ENCODE measurements around the gene HCST.

The HCST gene

DNA sequence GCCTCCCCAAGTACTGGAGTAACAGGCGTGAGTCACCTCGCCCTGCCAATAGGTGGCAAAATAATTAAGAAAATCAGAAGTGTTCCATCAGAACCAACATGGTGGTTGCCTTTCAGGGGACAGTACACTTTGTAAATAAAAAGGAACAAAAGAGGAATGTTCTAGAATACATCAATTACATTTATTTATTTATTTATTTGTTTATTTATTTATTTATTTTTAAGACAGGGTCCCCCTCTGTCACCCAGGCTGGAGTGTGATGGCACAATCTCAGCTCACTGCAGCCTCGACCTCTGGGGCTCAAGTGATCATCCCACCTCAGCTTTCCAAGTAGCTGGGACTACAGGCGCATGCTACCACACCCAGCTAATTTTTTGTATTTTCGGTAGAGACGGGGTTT lies 18.7 kb downstream of the HCST start:
- Histone ChIP-seq H3K36me3 (ENCODE audit: control insufficient read depth, insufficient read depth, low read length) (no peaks in the 10 kb centered on the region), H3K4me1 (ENCODE audit: control insufficient read depth, insufficient read depth, low read length, poor library complexity, severe bottlenecking) (no peaks in the 10 kb centered on the region), H3K4me3 (ENCODE audit: extremely low read depth, insufficient read depth, low read length, poor library complexity, severe bottlenecking) (no peak overlapping the region), H3K27ac (ENCODE audit: low read depth, low read length, severe bottlenecking) (no peak overlapping the region), H3K9me3 (ENCODE audit: control insufficient read depth, low read length) (no peaks in the 10 kb centered on the region)
- 81 to 92% methylated on average over 4 to 5 of the region's 6 CpGs for WGBS, 2 experiments (ENCODE audit: insufficient coverage in 2 of 2)

DNA sequence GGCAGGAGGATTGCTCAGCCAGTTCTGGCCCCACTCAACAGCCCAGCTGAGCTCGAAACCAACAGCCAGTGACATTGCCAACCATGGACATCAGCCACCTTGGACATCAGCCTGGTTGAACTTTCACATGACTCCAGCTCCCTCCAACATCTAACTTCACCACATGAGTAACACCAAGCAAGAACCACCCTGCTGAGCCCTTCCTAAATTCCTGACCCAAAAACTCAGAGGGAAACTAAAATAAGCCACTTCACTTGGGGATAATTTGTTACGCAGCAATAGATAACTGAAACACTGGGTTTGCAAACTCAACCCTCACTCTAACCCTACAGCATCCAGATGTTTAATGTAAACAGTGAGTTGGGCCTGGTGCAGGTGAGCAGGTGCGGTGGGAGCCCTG lies 23.2 kb downstream of the HCST start:
- Histone ChIP-seq H3K27ac (ENCODE audit: low read depth, low read length, severe bottlenecking) (no peak overlapping the region), H3K4me3 (ENCODE audit: extremely low read depth, insufficient read depth, low read length, poor library complexity, severe bottlenecking) (no peak overlapping the region), H3K36me3 (ENCODE audit: control insufficient read depth, insufficient read depth, low read length) (no peaks in the 10 kb centered on the region), H3K9me3 (ENCODE audit: control insufficient read depth, low read length) (no peaks in the 10 kb centered on the region), H3K4me1 (ENCODE audit: control insufficient read depth, insufficient read depth, low read length, poor library complexity, severe bottlenecking) (no peaks in the 10 kb centered on the region)
- WGBS, 2 experiments (ENCODE audit: insufficient coverage in 2 of 2): 86 to 100% methylated on average over 2 to 3 of the region's 3 CpGs

DNA sequence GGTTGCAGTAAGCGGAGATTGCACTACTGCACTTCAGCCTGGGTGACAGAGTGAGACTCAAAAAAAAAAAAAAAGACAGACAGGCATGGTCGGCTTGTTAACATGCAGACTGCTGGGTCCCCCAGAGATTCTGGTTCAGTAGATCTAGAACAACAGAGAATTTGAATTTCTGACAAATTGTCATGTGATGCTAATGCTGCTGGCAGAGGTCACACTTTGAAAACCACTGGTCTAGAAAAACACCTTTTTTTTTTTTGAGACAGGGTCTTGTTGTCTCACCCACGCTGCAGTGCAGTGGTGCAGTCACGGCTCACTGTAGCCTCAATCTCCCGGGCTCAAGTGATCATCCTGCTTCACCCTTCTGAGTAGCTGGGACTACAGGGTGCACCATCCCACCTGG lies 26.2 kb downstream of the HCST start:
- H3K9me3 ChIP-seq (ENCODE audit: control insufficient read depth, low read length): no peaks in the 10 kb centered on the region
- no peak overlapping the region for H3K4me3 ChIP-seq (ENCODE audit: extremely low read depth, insufficient read depth, low read length, poor library complexity, severe bottlenecking)
- no peak overlapping the region for H3K27ac ChIP-seq (ENCODE audit: low read depth, low read length, severe bottlenecking)
- no peaks in the 10 kb centered on the region for H3K4me1 ChIP-seq (ENCODE audit: control insufficient read depth, insufficient read depth, low read length, poor library complexity, severe bottlenecking)
- 91 to 93% methylated on average over 4 to 5 of the region's 5 CpGs for WGBS, 2 experiments (ENCODE audit: insufficient coverage in 2 of 2)
- no peaks in the 10 kb centered on the region for H3K36me3 ChIP-seq (ENCODE audit: control insufficient read depth, insufficient read depth, low read length)

DNA sequence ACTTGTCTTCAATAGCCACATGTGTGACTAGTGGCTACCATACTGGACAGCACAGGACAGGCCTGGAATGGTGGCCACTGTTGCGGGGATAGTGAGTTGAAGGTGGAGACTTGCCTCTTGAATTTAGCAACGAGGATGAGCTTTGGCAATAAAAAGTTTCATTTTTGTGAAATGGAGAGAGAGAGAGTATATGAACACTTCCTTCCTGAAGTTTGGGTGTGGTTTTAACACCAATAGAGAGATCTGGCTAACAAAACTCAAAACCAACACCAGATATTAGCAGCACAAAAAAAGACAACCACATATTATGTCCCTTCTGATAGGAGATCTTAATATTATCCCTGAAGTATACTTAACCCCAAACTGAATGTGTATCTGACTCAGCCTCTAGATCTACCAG lies 27.5 kb downstream of the HCST start:
- WGBS, 2 experiments (ENCODE audit: insufficient coverage in 2 of 2): 89 to 100% methylated on average over 1 to 2 of the region's 2 CpGs
- H3K4me3 ChIP-seq (ENCODE audit: extremely low read depth, insufficient read depth, low read length, poor library complexity, severe bottlenecking): no peak overlapping the region
- no peak overlapping the region for H3K27ac ChIP-seq (ENCODE audit: low read depth, low read length, severe bottlenecking)
- H3K4me1 ChIP-seq (ENCODE audit: control insufficient read depth, insufficient read depth, low read length, poor library complexity, severe bottlenecking): no peaks in the 10 kb centered on the region
- H3K36me3 ChIP-seq (ENCODE audit: control insufficient read depth, insufficient read depth, low read length): no peaks in the 10 kb centered on the region
- no peaks in the 10 kb centered on the region for H3K9me3 ChIP-seq (ENCODE audit: control insufficient read depth, low read length)

DNA sequence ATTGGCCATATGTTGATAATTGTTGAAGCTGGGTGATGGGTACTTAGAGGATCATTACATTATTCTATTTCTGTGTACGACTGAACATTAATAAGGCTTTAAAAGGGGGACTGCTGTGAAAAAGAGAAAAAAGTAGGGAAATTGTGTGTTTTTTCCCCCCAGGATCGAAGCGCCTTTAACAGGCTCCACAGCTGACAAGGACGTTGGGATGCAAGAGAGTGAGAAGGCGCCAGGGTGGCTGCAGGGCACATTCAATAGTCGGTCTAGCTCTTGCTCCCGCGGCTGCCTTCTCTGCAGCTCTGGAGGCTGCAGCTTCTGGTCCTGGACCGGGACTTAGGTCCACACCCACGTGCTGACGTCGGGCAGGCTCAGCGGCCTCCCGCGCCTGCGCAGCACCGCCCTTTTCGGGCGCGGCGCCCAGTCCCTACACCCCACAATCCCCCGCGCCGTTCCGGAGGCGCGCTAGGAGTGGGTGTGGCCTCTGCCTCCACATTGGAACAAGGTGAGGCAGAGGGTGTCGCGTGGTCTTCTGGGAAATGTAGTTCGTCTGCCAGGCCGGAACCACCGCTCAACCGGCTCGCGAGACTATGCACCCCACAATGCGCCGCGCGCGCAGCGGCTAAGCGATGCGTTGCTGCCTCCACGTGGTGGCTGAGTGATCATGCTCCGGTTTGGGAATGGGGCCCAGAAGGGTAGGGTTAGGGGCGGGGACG lies 29.0 kb downstream of the HCST start:
- peak overlapping the region; percentile 53 for H3K27ac ChIP-seq (ENCODE audit: low read depth, low read length, severe bottlenecking)
- no peaks in the 10 kb centered on the region for H3K9me3 ChIP-seq (ENCODE audit: control insufficient read depth, low read length)
- WGBS, 2 experiments (ENCODE audit: insufficient coverage in 2 of 2): 1 to 2% methylated on average over 26 to 46 of the region's 47 CpGs
- no peaks in the 10 kb centered on the region for H3K36me3 ChIP-seq (ENCODE audit: control insufficient read depth, insufficient read depth, low read length)
- peak overlapping the region; percentile 30 for H3K4me3 ChIP-seq (ENCODE audit: extremely low read depth, insufficient read depth, low read length, poor library complexity, severe bottlenecking)
- no peaks in the 10 kb centered on the region for H3K4me1 ChIP-seq (ENCODE audit: control insufficient read depth, insufficient read depth, low read length, poor library complexity, severe bottlenecking)

DNA sequence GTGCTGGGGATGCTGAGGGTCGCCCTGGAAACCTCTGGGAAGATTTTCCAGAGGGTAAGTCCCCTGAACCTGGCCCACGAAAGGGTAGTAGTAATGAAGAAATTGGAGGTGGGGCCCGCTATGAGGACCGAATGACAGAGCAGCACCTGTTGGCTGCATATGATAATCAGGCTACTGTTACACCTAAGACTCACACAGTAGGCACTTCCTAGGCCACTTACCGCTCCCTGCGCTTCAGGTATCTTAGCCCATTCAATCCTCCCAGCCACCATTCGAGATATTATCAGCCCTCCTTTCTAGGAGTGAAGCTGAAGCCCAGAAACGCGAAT lies 29.5 kb downstream of the HCST start:
- no peaks in the 10 kb centered on the region for H3K4me1 ChIP-seq (ENCODE audit: control insufficient read depth, insufficient read depth, low read length, poor library complexity, severe bottlenecking)
- H3K9me3 ChIP-seq (ENCODE audit: control insufficient read depth, low read length): no peaks in the 10 kb centered on the region
- H3K27ac ChIP-seq (ENCODE audit: low read depth, low read length, severe bottlenecking): no peak overlapping the region
- H3K4me3 ChIP-seq (ENCODE audit: extremely low read depth, insufficient read depth, low read length, poor library complexity, severe bottlenecking): no peak overlapping the region
- 12 to 16% methylated on average over 4 to 7 of the region's 9 CpGs for WGBS, 2 experiments (ENCODE audit: insufficient coverage in 2 of 2)
- no peaks in the 10 kb centered on the region for H3K36me3 ChIP-seq (ENCODE audit: control insufficient read depth, insufficient read depth, low read length)

DNA sequence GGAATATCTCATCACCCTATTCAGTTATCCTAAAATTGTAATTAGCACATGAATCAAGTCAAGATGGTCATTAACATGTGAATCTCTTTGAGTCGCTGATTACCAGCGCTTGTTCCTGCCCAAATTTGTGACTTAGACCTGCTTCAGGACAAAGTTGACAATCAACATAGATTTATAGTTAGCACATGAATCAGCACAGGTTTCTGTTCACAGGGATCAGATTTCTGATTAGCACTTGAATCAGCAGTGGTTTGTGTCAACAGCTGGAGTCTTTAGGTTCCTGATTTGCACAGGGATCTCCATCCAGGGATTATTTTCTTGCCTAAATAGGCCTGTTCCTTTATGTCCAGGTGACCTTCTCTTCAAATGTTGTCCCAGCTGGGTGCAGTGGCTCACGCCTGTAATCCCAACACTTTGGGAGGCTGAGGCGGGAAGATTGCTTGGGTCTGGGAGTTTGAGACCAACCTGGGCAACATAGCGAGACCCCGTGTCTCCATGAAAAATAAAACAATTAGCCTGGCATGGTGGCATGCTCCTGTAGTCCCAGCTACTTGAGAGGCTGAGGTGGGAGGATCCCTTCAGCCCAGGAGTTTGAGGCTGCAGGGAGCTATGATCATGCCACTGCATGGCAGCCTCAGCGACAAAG lies 30.1 kb downstream of the HCST start:
- no peaks in the 10 kb centered on the region for H3K9me3 ChIP-seq (ENCODE audit: control insufficient read depth, low read length)
- no peaks in the 10 kb centered on the region for H3K4me1 ChIP-seq (ENCODE audit: control insufficient read depth, insufficient read depth, low read length, poor library complexity, severe bottlenecking)
- no peak overlapping the region for H3K27ac ChIP-seq (ENCODE audit: low read depth, low read length, severe bottlenecking)
- no peaks in the 10 kb centered on the region for H3K36me3 ChIP-seq (ENCODE audit: control insufficient read depth, insufficient read depth, low read length)
- H3K4me3 ChIP-seq (ENCODE audit: extremely low read depth, insufficient read depth, low read length, poor library complexity, severe bottlenecking): no peak overlapping the region
- WGBS, 2 experiments (ENCODE audit: insufficient coverage in 2 of 2): 58 to 59% methylated on average over 4 to 7 of the region's 7 CpGs

DNA sequence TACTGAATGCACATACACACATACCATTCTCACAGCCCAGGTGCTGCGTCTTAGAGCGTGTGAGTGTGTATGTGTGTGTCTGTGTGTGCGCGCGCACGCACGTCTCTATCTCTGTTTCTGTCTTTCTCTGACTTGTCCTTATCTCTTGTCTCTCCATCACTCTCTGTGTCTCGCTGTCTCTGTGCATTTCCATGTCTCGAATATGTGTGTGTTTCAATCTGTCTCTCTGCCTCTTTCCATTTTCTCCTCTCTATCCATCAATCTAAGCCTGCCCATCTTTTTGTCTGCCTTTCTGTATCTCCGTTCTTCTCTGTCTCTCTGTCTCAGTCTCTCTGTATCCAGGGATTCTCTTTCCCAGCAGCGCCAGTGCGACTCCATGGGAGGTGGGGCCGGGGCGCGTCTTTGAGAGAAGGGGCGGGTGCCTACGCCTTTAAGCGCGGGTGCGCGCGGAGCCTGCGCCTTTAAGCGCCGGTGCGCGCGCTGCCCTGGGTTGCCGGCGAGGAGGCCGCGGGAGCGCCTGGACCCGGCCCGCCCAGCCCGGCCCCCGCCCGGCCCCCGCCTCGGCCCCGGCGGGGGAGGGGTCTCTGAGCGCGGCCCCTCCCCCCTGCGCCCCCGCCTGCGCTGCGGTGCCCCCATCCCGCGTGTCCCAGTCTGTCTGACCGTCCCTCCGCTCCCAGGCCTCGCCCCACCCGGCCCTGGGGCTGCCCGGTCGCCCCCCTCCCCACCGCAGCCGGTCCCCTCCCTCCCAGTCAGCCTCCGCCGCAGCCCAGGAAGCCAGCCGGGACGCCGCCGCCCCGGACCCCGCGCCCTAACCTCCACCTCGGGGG lies 33.8 kb downstream of the HCST start, which contains the start of gene LRFN3:
Gene LRFN3, plus strand, starts transcription at position 464 of the 827 bp plus-strand sequence. CDS start 3,052 bp downstream, outside the sequence.
- peak within 1 kb of the TSS; percentile 72 for H3K4me3 ChIP-seq (ENCODE audit: extremely low read depth, insufficient read depth, low read length, poor library complexity, severe bottlenecking)
- H3K9me3 ChIP-seq (ENCODE audit: control insufficient read depth, low read length): no peaks in the 10 kb centered on the region
- H3K36me3 ChIP-seq (ENCODE audit: control insufficient read depth, insufficient read depth, low read length): peaks cover 11% of the 10 kb centered on the region
- H3K4me1 ChIP-seq (ENCODE audit: control insufficient read depth, insufficient read depth, low read length, poor library complexity, severe bottlenecking): no peaks in the 10 kb centered on the region
- 10 to 24% methylated on average over 18 to 37 of the region's 68 CpGs for WGBS, 2 experiments (ENCODE audit: insufficient coverage in 2 of 2)
- H3K27ac ChIP-seq (ENCODE audit: low read depth, low read length, severe bottlenecking): no peak within 1 kb of the TSS

DNA sequence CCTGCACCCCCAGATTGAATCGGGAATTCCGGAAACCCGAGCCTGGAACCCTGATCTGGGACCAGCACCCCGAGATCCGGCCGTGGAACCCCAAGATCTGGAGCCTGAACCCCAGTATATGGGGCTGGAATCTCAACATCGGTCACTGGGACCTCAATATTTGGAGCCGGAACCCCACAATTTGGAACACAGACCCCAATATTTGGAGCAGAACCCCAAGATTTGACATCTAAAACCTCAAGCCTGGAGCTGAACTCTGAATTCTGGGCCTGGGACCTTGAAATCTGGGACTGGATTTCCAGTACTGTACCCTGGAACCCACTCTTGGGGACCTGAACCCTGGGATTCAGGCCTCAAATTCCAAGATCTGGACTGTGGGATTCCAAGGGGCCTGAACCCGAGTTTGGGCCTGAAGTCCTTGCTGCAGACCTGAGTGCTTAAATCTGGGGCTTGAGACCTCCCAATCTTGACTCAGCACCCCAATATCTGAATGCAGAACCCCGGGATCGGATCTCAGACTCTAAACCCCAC lies 34.5 kb downstream of the HCST start:
- Histone ChIP-seq H3K4me1 (ENCODE audit: control insufficient read depth, insufficient read depth, low read length, poor library complexity, severe bottlenecking) (no peaks in the 10 kb centered on the region), H3K36me3 (ENCODE audit: control insufficient read depth, insufficient read depth, low read length) (peaks cover 11% of the 10 kb centered on the region), H3K4me3 (ENCODE audit: extremely low read depth, insufficient read depth, low read length, poor library complexity, severe bottlenecking) (peak overlapping the region; percentile 72), H3K27ac (ENCODE audit: low read depth, low read length, severe bottlenecking) (no peak overlapping the region), H3K9me3 (ENCODE audit: control insufficient read depth, low read length) (no peaks in the 10 kb centered on the region)
- 31 to 33% methylated on average over 11 of the region's 11 CpGs for WGBS, 2 experiments (ENCODE audit: insufficient coverage in 2 of 2)

DNA sequence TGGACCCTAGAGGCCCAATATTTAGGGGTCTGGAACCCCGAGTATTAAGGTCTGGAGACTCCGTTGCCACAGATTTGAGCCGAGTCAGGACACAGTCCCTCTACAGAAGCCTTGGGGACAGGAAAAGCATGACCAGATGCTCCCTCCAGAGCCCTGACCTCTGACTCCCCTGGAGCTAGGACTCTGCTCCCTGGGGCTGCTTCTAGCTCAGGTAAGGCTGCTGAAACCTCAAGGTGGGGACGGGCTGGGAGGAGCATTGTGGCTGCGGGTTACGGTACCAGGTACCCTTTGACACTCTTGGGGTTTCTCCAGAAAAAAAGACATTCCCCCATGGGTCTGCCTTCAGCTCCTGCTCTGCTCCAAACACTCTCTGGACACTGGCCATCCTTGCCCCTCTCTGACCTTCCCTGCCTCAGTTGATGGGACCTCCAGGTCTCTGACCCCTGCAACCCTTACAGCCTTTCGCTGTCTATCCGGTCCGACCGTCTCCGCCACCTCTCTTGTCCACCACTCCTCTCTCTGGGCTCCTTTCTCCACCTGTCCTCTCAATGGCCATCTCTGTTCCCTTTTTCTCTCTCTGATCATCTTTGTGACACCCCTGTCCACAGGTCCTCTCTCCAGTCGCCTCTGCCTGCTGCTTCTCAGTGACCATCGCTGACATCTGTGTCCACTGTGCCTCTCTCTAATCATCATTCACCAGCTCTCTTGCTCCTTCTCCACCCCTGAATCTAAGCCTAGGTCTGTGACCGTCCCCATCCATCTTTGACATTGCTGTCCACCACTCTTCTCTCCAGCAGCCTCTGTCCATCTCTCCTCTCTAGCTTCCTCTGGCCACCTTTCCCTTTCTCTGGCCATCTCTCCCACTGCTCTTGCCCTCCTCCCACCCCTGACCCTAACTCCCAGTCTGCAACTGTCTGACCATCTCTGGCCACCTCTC lies 35.3 kb downstream of the HCST start:
- Histone ChIP-seq H3K27ac (ENCODE audit: low read depth, low read length, severe bottlenecking) (no peak overlapping the region), H3K9me3 (ENCODE audit: control insufficient read depth, low read length) (no peaks in the 10 kb centered on the region), H3K4me3 (ENCODE audit: extremely low read depth, insufficient read depth, low read length, poor library complexity, severe bottlenecking) (peak overlapping the region; percentile 72), H3K4me1 (ENCODE audit: control insufficient read depth, insufficient read depth, low read length, poor library complexity, severe bottlenecking) (no peaks in the 10 kb centered on the region), H3K36me3 (ENCODE audit: control insufficient read depth, insufficient read depth, low read length) (peaks cover 18% of the 10 kb centered on the region)
- 77 to 79% methylated on average over 13 to 14 of the region's 14 CpGs for WGBS, 2 experiments (ENCODE audit: insufficient coverage in 2 of 2)
